HepG2 (cell line): ENCODE measurements around the gene PEX14. TPM values are rescaled to one million over a fixed set of nuclear protein-coding genes. Genes with fewer than 3 reads are reported as not detected.

Experiments
- ATAC-seq: fragments of 200-7000 bp; cut with Tn5 transposase; 3 replicates; pipeline ENCODE4 v1.9.1; 2020; ENCODE audit warnings: mild to moderate bottlenecking, moderate library complexity
- BruUV-seq: library from RNA; stranded (reverse); fragments of 400-500 nt; replicated peaks from 2 replicates; lab custom pipeline; 2021; lab: Mats Ljungman, UMichigan
- CTCF ChIA-PET: fragments of 300-600 bp; formaldehyde crosslinking; extraction: SDS; loops from one replicate; lab custom pipeline; 2021; ENCODE audit warnings: low total read pairs, inconsistent platforms, low intra/inter-chr PET ratio; lab: Yijun Ruan, JAX
- POLR2A ChIA-PET: fragments of 350-600 bp; sonication (Branson Sonifier 250); formaldehyde crosslinking; loops from one replicate; lab custom pipeline; 2020; ENCODE audit warnings: antibody characterized with exemption, inconsistent platforms; lab: Yijun Ruan, JAX
- DNase-seq: peaks from one replicate; pipeline ENCODE4 v3.0.0-alpha.2; 2015; ENCODE audit warnings: low spot score
- FAIRE-seq: peaks from 3 replicates; lab custom pipeline; 2011; peaks lifted over from hg19 to GRCh38; lab: Jason Lieb, UNC
- H2AFZ ChIP-seq: one replicate; pipeline ENCODE4 v1.6.1; 2011; ENCODE audit warnings: low read length, inconsistent platforms
- H3K27ac ChIP-seq: fragments of 300-600 bp; 3 replicates; pipeline ENCODE4 v1.8.0; 2011; ENCODE audit warnings: mixed run types, mild to moderate bottlenecking, mixed read lengths, low read length, inconsistent platforms; ENCODE audit not compliant: insufficient read depth; ENCODE audit errors: extremely low read length
- H3K27me3 ChIP-seq, 2 experiments: fragments of 200-600 bp in 1 of 2; 2 replicates in 1 of 2; 3 replicates in 1 of 2; pipeline versions ENCODE4 v1.6.0 to v1.8.0; 2011; ENCODE audit warnings: low read length in 2 of 2, mild to moderate bottlenecking in 2 of 2, moderate library complexity in 2 of 2, inconsistent platforms in 1 of 2; ENCODE audit not compliant: insufficient read depth in 2 of 2, control insufficient read depth in 1 of 2
- H3K36me3 ChIP-seq, 2 experiments: fragments of 200-600 bp in 1 of 2; replicated peaks in 1 of 2; 2 replicates in 1 of 2; 3 replicates in 1 of 2; pipeline versions ENCODE4 v1.5.1 to v1.8.0; 2011; ENCODE audit warnings: low read length in 2 of 2, inconsistent platforms in 1 of 2; ENCODE audit not compliant: insufficient read depth in 2 of 2, control insufficient read depth in 1 of 2
- H3K4me1 ChIP-seq: 2 replicates; pipeline ENCODE4 v1.5.1; 2012; ENCODE audit warnings: low read length, inconsistent platforms; ENCODE audit not compliant: insufficient read depth
- H3K4me2 ChIP-seq: 2 replicates; pipeline ENCODE4 v1.6.0; 2011; ENCODE audit warnings: low read depth, low read length, inconsistent platforms
- H3K4me3 ChIP-seq, 3 experiments: fragments of 200-600 bp in 1 of 3; sonication (generic), shearing (Covaris generic) in 1 of 3; replicated peaks in 1 of 3; 2 replicates each; pipeline ENCODE4 v1.5.1; 2011 to 2016; ENCODE audit warnings: low read length in 3 of 3, inconsistent platforms in 2 of 3, low read depth in 2 of 3, mild to moderate bottlenecking in 2 of 3, control low read depth in 1 of 3, mixed read lengths in 1 of 3; ENCODE audit not compliant: insufficient read depth in 1 of 3
- H3K79me2 ChIP-seq: one replicate; pipeline ENCODE4 v1.6.1; 2011; ENCODE audit warnings: low read length, inconsistent platforms; ENCODE audit not compliant: insufficient read depth
- H3K9ac ChIP-seq: 2 replicates; pipeline ENCODE4 v1.6.0; 2011; ENCODE audit warnings: mild to moderate bottlenecking, low read depth, low read length, inconsistent platforms; ENCODE audit not compliant: insufficient read depth
- H3K9me3 ChIP-seq: 2 replicates; pipeline ENCODE4 v1.5.1; 2012; ENCODE audit warnings: mild to moderate bottlenecking, low read length
- H4K20me1 ChIP-seq: 2 replicates; pipeline ENCODE4 v1.6.0; 2011; ENCODE audit warnings: inconsistent platforms, mild to moderate bottlenecking, low read length, moderate library complexity; ENCODE audit not compliant: insufficient read depth
- BORCS8-MEF2B ChIP-seq: sonication (generic); formaldehyde crosslinking; IDR thresholded peaks from 2 replicates; pipeline ENCODE4 v1.8.0; 2022; ENCODE audit warnings: mild to moderate bottlenecking, missing genetic modification reagents
- HOXA3 ChIP-seq: sonication (generic); formaldehyde crosslinking; IDR thresholded peaks from 2 replicates; pipeline ENCODE4 v1.5.0; 2020; ENCODE audit warnings: missing genetic modification reagents
- MAZ ChIP-seq, 2 experiments: sonication (generic) in 1 of 2; formaldehyde crosslinking in 1 of 2; IDR thresholded peaks; 2 replicates each; pipeline versions ENCODE4 v1.5.0 to v1.6.1; 2012 to 2020; ENCODE audit warnings: low read depth in 2 of 2, mild to moderate bottlenecking in 2 of 2, borderline replicate concordance in 1 of 2, improper control_type of control experiment in 1 of 2, low read length in 1 of 2, missing genetic modification reagents in 1 of 2, moderate library complexity in 1 of 2
- NAIF1 ChIP-seq: sonication (generic); formaldehyde crosslinking; IDR thresholded peaks from 2 replicates; pipeline ENCODE4 v1.5.0; 2020; ENCODE audit warnings: mild to moderate bottlenecking, missing genetic modification reagents, borderline replicate concordance
- NCOR1 ChIP-seq: fragments of 200-600 bp; sonication (generic); IDR thresholded peaks from 2 replicates; pipeline ENCODE4 v1.7.0; 2017; ENCODE audit warnings: antibody characterized with exemption, low read length, borderline replicate concordance
- NFE2L2 ChIP-seq: fragments of 150-350 bp; IDR thresholded peaks from 2 replicates; pipeline ENCODE4 v1.6.1; 2014; ENCODE audit warnings: low read length
- PHF21A ChIP-seq: sonication (generic); formaldehyde crosslinking; IDR thresholded peaks from 2 replicates; pipeline ENCODE4 v1.5.0; 2020; ENCODE audit warnings: mild to moderate bottlenecking, missing genetic modification reagents
- SP1 ChIP-seq, 2 experiments: fragments of 450-650 bp in 1 of 2; sonication (generic) in 1 of 2; formaldehyde crosslinking in 1 of 2; IDR thresholded peaks; 2 replicates each; pipeline versions ENCODE4 v1.4.0 to v1.6.1; 2016 to 2020; ENCODE audit warnings: missing genetic modification reagents in 1 of 2
- TEAD3 ChIP-seq: optimal IDR thresholded peaks from 2 replicates; pipeline ENCODE3; 2016; ENCODE audit warnings: borderline replicate concordance
- TMF1 ChIP-seq: sonication (generic); formaldehyde crosslinking; IDR thresholded peaks from 2 replicates; pipeline ENCODE4 v1.8.1; 2022; ENCODE audit warnings: low read depth, missing genetic modification reagents
- ZNF12 ChIP-seq: sonication (generic); formaldehyde crosslinking; IDR thresholded peaks from 2 replicates; pipeline ENCODE4 v1.5.0; 2020; ENCODE audit warnings: missing genetic modification reagents
- ZNF34 ChIP-seq: sonication (generic); formaldehyde crosslinking; IDR thresholded peaks from 2 replicates; pipeline ENCODE4 v1.4.0; 2020; ENCODE audit warnings: mild to moderate bottlenecking, missing genetic modification reagents, borderline replicate concordance
- ZNF552 ChIP-seq: sonication (generic); formaldehyde crosslinking; IDR thresholded peaks from 2 replicates; pipeline ENCODE4 v1.9.0; 2022; ENCODE audit warnings: missing genetic modification reagents, mild to moderate bottlenecking, borderline replicate concordance
- ZNF562 ChIP-seq: sonication (generic); formaldehyde crosslinking; IDR thresholded peaks from 2 replicates; pipeline ENCODE4 v1.8.0; 2022; ENCODE audit warnings: missing genetic modification reagents, borderline replicate concordance
- ZNF614 ChIP-seq: IDR thresholded peaks from 2 replicates; pipeline ENCODE4 v1.6.1; 2018; ENCODE audit warnings: missing biosample characterization, missing genetic modification reagents, inconsistent platforms, borderline replicate concordance
- ZNF737 ChIP-seq: sonication (generic); formaldehyde crosslinking; IDR thresholded peaks from 2 replicates; pipeline ENCODE4 v1.5.0; 2020; ENCODE audit warnings: missing genetic modification reagents, mild to moderate bottlenecking, borderline replicate concordance
- WGBS: methylation state at CpG from one replicate; pipeline ENCODE4 v1.1.6; 2017; ENCODE audit warnings: low lambda C conversion rate; 5-methylcytosine and 5-hydroxymethylcytosine counted together
- in situ Hi-C: cut with HindIII; loops from 2 replicates; pipeline ENCODE4 v1.10.0; 2017; ENCODE audit warnings: low pct_unique_long_range_greater_than_20kb; ENCODE audit not compliant: extremely low pct_ligation_motif_present
- intact Hi-C: fragments of 100-400 bp; cut with micrococcal nuclease; formaldehyde crosslinking; loops from one replicate; pipeline ENCODE4 v1.10.0; 2022; ENCODE audit not compliant: unreplicated experiment
- polyA plus RNA-seq, 8 experiments: library from polyadenylated mRNA; depleted of rRNA in 3 of 8; stranded (reverse) in 7 of 8; unstranded in 1 of 8; fragments of >200 nt; fragmentation: Illumina TruSeq in 4 of 8; extraction: Trizol in 4 of 8; gene quantifications; 2 replicates each; pipeline versions ENCODE4 v1.2.1 to v1.2.3, GENCODE V29; 2011 to 2016; ENCODE audit warnings: low read depth in 4 of 8, missing spikeins in 1 of 8, mixed read lengths in 1 of 8; ENCODE audit not compliant: insufficient read depth in 1 of 8
- total RNA-seq, 5 experiments: library from RNA; depleted of rRNA; stranded (reverse); fragments of >200 nt; fragmentation: Illumina TruSeq; extraction: Trizol; gene quantifications; 2 replicates each; pipeline ENCODE4 v1.2.3, GENCODE V29; 2016; ENCODE audit warnings: low read depth in 1 of 5

The PEX14 gene
- total and polyA plus RNA-seq, 2 of the 13 experiments (the other 11 are each of a cell fraction or from before 2014, with no cell fraction given) = 6.5 to 9.9 TPM

GRCh38 chr1:10578070-10578469, 103.3 kb downstream of the PEX14 start (continued):
- TF ChIP-seq ZNF737 (CRISPR knock-in tag) = no peak
- peak; percentile 21 for TF ChIP-seq TEAD3 (CRISPR knock-in tag)
- TF ChIP-seq ZNF562 = no peak
- TF ChIP-seq PHF21A (CRISPR knock-in tag) = 0 out of 2 replicates have a peak, but pooled peaks have one; percentile 19
- TF ChIP-seq, all 625 proteins: peak for 5

DNA sequence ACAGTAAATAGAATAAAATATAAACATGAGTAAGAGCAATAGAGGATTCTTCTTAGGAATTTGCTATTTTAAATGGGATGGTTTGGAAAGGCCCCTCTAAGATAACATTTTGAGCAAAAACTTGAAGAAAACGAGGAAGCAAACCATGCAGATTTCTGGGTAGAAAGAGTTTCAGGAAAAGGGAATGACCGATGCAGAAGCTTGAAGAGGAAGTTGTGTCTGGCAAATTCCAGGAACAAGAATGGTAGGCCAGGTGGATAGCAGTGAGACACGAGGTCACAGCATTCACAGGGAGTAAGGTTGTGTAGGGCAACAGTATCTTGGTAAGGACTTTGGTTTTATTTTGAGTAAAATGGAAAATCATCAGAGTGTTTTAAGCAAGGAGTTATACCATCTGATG, 108.9 kb downstream of the PEX14 start:
- FAIRE-seq (no peak), DNase-seq (no peak), ATAC-seq (no peak)
- no TSS peak for BruUV-seq
- no peak overlapping the region for H2AFZ ChIP-seq
- in situ Hi-C loops = no loop called here
- H3K4me1 ChIP-seq = peaks cover 19% of the 10 kb centered on the region
- ChIA-PET CTCF (no interaction called here), POLR2A (no interaction called here)
- H3K4me2 ChIP-seq = no peak overlapping the region
- H3K9ac ChIP-seq = no peak overlapping the region
- no peaks in the 10 kb centered on the region for H3K27me3 ChIP-seq
- no peaks in the 10 kb centered on the region for H4K20me1 ChIP-seq
- 66% methylated on average over 3 of the region's 3 CpGs for WGBS
- H3K9me3 ChIP-seq = no peaks in the 10 kb centered on the region
- H3K36me3 ChIP-seq = no peaks in the 10 kb centered on the region
- intact Hi-C loops = no loop called here
- H3K27ac ChIP-seq = no peak overlapping the region
- H3K4me3 ChIP-seq = no peak overlapping the region
- H3K79me2 ChIP-seq = no peaks in the 10 kb centered on the region
- TF ChIP-seq TMF1 (CRISPR knock-in tag) (no peak), NFE2L2 (no peak), SP1 (IDR thresholded peaks at IDR 0.05) (no peak), SP1 (CRISPR knock-in tag; IDR thresholded peaks at IDR 0.05) (no peak)

DNA sequence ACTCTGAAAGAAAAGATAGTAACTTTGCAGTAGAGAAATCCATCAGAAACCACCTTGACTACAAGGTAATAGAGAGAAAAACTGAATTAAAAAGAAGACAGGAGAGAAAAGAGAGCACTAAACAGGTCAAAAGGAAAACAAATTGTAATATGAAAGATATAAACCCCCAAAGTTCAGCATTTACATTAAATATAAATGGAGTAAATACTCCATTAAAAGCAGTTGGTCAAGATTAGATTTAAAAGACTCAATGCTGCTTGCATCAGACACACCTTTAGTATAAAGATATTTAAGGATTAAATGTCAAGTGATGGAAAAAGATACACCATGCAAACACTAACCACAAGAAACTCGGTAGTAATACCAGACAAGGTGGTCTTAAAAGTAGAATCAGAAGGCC, 110.5 kb downstream of the PEX14 start:
- WGBS = 83% methylated on average over 1 of the region's 1 CpG
- no peak overlapping the region for H3K4me2 ChIP-seq
- H3K9ac ChIP-seq = no peak overlapping the region
- CTCF ChIA-PET = no interaction called here
- H3K36me3 ChIP-seq = no peaks in the 10 kb centered on the region
- DNase-seq (no peak), ATAC-seq (no peak), FAIRE-seq (no peak)
- H3K9me3 ChIP-seq = no peaks in the 10 kb centered on the region
- BruUV-seq = no TSS peak
- H2AFZ ChIP-seq = no peak overlapping the region
- H3K4me1 ChIP-seq = peaks cover 19% of the 10 kb centered on the region
- H3K27me3 ChIP-seq = no peaks in the 10 kb centered on the region
- intact Hi-C loops = loop anchor here (1.0 kb wide), 1 partner anchor 10 kb away; no protein-coding TSS in a partner anchor
- no peaks in the 10 kb centered on the region for H3K79me2 ChIP-seq
- no peaks in the 10 kb centered on the region for H4K20me1 ChIP-seq
- H3K4me3 ChIP-seq = no peak overlapping the region
- peak overlapping the region; percentile 19 for H3K27ac ChIP-seq
- in situ Hi-C loops = no loop called here
- POLR2A ChIA-PET = no interaction called here
- no peak for TF ChIP-seq ZNF614
- no peak for TF ChIP-seq NCOR1
- no peak for TF ChIP-seq MAZ (IDR thresholded peaks at IDR 0.05; ENCODE audit: borderline replicate concordance, low read depth, low read length)
- TF ChIP-seq MAZ (CRISPR knock-in tag; IDR thresholded peaks at IDR 0.05; ENCODE audit: low read depth) = no peak
- TF ChIP-seq BORCS8-MEF2B = no peak
- no peak for TF ChIP-seq ZNF34 (CRISPR knock-in tag)
- TF ChIP-seq HOXA3 (CRISPR knock-in tag) = no peak
- TF ChIP-seq NAIF1 (CRISPR knock-in tag) = no peak
- no peak for TF ChIP-seq ZNF552 (CRISPR knock-in tag)
- no peak for TF ChIP-seq ZNF12 (CRISPR knock-in tag)
